Glutamatergic neuron (in vitro differentiated cells): Measurements from ENCODE around the gene PPP1R13B. TPM values are rescaled to one million over a fixed set of nuclear protein-coding genes. Genes with fewer than 3 reads are reported as not detected.

Source experiments
- DNase-seq: peaks from one replicate; pipeline ENCODE4 v3.0.0; 2022
- H3K27ac Mint-ChIP-seq: one replicate; pipeline ENCODE4 v1.8.0; 2020; ENCODE audit warnings: mild to moderate bottlenecking, mixed read lengths, inconsistent platforms; ENCODE audit not compliant: unreplicated experiment
- H3K27me3 Mint-ChIP-seq: one replicate; pipeline ENCODE4 v1.8.0; 2020; ENCODE audit warnings: mild to moderate bottlenecking, moderate library complexity, mixed read lengths, inconsistent platforms; ENCODE audit not compliant: unreplicated experiment
- H3K36me3 Mint-ChIP-seq: one replicate; pipeline ENCODE4 v1.8.0; 2020; ENCODE audit warnings: mild to moderate bottlenecking, mixed read lengths, inconsistent platforms; ENCODE audit not compliant: unreplicated experiment
- H3K4me1 Mint-ChIP-seq: one replicate; pipeline ENCODE4 v1.8.0; 2020; ENCODE audit warnings: mild to moderate bottlenecking, low read depth, mixed read lengths, inconsistent platforms; ENCODE audit not compliant: unreplicated experiment
- H3K4me3 Mint-ChIP-seq: one replicate; pipeline ENCODE4 v1.8.0; 2020; ENCODE audit warnings: mild to moderate bottlenecking, mixed read lengths, inconsistent platforms; ENCODE audit not compliant: unreplicated experiment
- H3K9me3 Mint-ChIP-seq: one replicate; pipeline ENCODE4 v1.8.0; 2020; ENCODE audit warnings: mild to moderate bottlenecking, moderate library complexity, mixed read lengths, inconsistent platforms; ENCODE audit not compliant: unreplicated experiment
- total RNA-seq: library from RNA; stranded (reverse); fragmentation: NEBNext Ultra II Directional; extraction: Animal tissue kit (Norgen Biotek cat#: 25700); gene quantifications from one replicate; pipeline ENCODE4 v1.2.1, GENCODE V29; 2021; ENCODE audit not compliant: unreplicated experiment
- TF ChIP-seq, protein P1 (sequence below): fragments of 200-600 bp; sonication (generic); IDR thresholded peaks from one replicate; pipeline ENCODE4 v1.5.0; 2021; ENCODE audit not compliant: partially characterized antibody, unreplicated experiment

Gene PPP1R13B
- total RNA-seq, 1 donor from 2014 or later = 24.6 TPM

DNA sequence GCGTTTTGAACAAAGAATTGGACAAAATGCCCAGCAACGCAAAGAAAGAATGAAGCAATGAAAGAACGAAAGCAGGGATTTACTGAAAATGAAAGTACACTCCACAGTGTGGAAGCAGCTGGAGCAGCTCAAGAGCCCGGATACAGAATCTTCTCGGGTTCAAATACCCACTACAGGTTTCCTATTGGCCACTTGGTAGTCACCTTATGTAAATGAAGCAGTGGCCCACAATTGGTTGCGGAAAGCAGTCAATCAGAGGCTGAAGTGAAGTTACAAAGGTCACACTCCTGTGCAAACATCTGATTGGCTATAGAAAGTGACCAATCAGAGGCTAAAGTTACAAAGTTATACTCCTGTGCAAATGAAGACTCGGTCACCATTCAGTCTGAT, 15.0 kb upstream of the PPP1R13B start:
- H3K36me3 Mint-ChIP-seq = no peaks in the 10 kb centered on the region
- DNase-seq = no peak
- H3K27me3 Mint-ChIP-seq = peaks cover 2% of the 10 kb centered on the region
- H3K9me3 Mint-ChIP-seq = peaks cover 3% of the 10 kb centered on the region
- H3K27ac Mint-ChIP-seq = no peak overlapping the region
- no peak overlapping the region for H3K4me3 Mint-ChIP-seq
- H3K4me1 Mint-ChIP-seq = peaks cover 4% of the 10 kb centered on the region
- TF ChIP-seq, protein P1, sequence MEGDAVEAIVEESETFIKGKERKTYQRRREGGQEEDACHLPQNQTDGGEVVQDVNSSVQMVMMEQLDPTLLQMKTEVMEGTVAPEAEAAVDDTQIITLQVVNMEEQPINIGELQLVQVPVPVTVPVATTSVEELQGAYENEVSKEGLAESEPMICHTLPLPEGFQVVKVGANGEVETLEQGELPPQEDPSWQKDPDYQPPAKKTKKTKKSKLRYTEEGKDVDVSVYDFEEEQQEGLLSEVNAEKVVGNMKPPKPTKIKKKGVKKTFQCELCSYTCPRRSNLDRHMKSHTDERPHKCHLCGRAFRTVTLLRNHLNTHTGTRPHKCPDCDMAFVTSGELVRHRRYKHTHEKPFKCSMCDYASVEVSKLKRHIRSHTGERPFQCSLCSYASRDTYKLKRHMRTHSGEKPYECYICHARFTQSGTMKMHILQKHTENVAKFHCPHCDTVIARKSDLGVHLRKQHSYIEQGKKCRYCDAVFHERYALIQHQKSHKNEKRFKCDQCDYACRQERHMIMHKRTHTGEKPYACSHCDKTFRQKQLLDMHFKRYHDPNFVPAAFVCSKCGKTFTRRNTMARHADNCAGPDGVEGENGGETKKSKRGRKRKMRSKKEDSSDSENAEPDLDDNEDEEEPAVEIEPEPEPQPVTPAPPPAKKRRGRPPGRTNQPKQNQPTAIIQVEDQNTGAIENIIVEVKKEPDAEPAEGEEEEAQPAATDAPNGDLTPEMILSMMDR = no peak

DNA sequence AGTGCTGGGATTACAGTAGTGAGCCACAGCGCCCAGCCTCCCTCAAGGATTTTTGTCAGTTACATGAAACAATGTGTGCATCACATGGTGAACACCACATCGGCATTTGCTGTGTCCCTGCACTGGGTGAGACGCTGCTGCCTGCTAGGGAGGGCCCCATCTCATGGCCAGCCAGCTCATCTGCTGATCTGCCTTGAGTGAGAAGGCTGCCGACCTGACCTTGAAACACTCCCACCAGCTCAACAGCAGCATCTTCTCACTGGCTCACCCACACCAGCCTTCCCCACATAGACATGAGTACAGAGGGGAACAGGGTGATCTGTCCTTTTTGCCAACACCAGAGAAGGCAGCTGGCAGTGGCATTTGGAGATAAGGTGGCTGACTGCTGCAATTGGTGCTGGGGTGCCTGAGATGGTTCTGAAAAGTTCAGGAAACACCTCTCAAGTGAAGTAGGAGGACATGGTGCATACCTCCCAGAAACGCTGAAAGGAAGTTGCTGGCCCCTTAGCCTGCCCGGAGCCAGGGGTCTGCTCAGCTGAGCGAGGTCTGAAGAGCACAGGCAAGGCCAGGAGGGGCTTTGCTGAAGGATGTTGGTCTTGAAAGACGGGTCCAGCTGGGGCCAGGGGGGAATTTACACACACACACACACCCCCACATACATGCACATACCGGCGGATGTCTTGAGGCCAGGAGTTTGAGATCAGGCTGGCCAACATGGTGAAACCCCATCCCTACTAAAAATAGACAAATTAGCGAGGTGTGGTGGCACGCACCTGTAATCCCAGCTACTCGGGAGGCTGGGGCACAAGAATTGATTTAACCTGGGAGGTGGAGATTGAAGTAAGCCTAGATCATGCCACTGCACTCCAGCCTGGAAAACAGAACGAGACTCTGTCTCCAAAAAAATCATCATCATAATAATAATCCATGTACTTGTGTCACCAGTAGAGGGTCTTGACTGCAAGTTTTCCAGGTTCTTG, 14.3 kb upstream of the PPP1R13B start:
- DNase-seq = no peak
- H3K4me1 Mint-ChIP-seq = peaks cover 7% of the 10 kb centered on the region
- no peaks in the 10 kb centered on the region for H3K36me3 Mint-ChIP-seq
- no peak overlapping the region for H3K27ac Mint-ChIP-seq
- TF ChIP-seq, protein P1 = no peak
- H3K9me3 Mint-ChIP-seq = peaks cover 5% of the 10 kb centered on the region
- peaks cover 2% of the 10 kb centered on the region for H3K27me3 Mint-ChIP-seq
- H3K4me3 Mint-ChIP-seq = no peak overlapping the region

DNA sequence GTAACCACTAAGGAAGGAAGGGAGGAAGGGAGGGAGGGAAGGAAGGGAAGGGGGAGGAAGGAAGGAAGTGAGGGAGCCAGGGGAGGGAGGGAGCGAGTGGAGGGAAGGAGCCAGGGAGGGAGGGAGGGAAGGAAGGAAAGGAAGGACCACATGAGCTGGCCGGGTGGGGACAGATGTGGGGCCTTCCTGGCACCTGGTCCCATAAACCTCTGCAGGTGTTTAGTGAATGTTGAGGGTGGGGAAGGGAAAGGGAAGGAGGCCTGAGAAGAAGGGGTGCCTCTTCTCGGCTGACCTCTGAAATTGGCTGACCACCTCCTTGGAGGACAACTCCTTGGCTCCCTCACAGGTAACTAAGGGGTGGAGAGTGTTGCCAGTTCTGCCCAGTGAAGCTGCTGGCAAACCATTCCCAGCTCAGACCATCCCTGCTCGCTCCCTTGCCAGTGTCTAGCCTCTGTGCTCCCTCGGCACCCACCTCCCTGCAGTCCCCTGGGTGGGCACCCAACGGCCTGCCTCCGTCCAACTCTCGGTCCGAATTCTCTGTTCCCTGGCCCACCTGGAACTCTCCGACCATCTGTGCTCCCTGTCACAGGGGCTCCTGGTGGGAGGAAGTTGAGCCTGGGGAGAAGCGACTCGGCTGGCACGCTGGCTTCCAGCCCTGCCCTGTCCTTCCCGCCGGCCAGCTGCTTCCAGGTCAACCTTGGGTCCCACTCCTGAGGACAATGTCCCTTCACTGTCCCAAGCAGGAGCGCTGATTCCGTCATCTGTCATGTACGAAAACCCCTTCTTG, 12.2 kb upstream of the PPP1R13B start:
- TF ChIP-seq, protein P1 = no peak
- Mint-ChIP-seq H3K4me3 (no peak overlapping the region), H3K27ac (no peak overlapping the region), H3K27me3 (peaks cover 2% of the 10 kb centered on the region), H3K36me3 (no peaks in the 10 kb centered on the region), H3K9me3 (peaks cover 6% of the 10 kb centered on the region), H3K4me1 (peaks cover 23% of the 10 kb centered on the region)
- no peak for DNase-seq

DNA sequence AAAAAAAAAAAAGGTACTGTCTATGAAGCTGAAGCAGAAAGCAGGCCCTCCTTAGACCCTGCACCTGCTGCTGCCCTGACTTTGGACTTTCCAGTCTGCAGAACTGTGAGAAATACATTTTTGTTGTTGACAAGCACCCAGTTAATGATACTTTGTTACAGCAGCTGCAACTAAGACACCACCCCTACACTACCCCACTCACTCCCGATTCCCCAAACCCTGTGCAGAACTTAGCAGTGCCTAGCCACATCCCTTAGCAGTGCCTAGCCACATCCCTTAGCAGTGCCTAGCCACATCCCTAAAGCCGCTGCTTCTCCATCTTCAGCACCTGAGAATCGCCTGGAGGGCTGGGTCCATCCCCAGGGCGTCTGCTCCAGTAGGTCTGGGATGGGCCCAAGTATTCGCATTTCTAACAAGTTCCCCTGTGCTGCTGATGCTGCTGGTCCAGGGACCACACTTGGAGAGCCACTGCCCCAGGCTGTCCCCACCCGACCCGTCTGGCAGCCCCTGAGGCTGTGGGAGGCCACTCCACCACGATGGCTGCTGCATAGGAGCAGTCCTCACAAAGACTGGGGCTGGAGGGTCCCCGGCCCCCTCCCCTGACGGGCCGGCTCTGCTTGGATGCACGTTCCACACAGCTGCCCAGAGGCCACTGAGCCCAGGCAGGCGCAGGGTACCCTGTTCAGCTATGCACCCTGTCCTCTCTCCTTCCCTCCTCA, 10.8 kb upstream of the PPP1R13B start:
- no peak overlapping the region for H3K27ac Mint-ChIP-seq
- H3K27me3 Mint-ChIP-seq = no peaks in the 10 kb centered on the region
- TF ChIP-seq, protein P1 = no peak
- peaks cover 7% of the 10 kb centered on the region for H3K9me3 Mint-ChIP-seq
- no peaks in the 10 kb centered on the region for H3K36me3 Mint-ChIP-seq
- peak; percentile 39 for DNase-seq
- no peak overlapping the region for H3K4me3 Mint-ChIP-seq
- H3K4me1 Mint-ChIP-seq = peaks cover 29% of the 10 kb centered on the region
